ENCODE data around the gene VPS39. TPM values are rescaled to one million over a fixed set of nuclear protein-coding genes. Genes with fewer than 3 reads are reported as not detected.

The VPS39 gene
- total RNA-seq, 1 experiment from 2014 or later: 55.2 TPM

DNA sequence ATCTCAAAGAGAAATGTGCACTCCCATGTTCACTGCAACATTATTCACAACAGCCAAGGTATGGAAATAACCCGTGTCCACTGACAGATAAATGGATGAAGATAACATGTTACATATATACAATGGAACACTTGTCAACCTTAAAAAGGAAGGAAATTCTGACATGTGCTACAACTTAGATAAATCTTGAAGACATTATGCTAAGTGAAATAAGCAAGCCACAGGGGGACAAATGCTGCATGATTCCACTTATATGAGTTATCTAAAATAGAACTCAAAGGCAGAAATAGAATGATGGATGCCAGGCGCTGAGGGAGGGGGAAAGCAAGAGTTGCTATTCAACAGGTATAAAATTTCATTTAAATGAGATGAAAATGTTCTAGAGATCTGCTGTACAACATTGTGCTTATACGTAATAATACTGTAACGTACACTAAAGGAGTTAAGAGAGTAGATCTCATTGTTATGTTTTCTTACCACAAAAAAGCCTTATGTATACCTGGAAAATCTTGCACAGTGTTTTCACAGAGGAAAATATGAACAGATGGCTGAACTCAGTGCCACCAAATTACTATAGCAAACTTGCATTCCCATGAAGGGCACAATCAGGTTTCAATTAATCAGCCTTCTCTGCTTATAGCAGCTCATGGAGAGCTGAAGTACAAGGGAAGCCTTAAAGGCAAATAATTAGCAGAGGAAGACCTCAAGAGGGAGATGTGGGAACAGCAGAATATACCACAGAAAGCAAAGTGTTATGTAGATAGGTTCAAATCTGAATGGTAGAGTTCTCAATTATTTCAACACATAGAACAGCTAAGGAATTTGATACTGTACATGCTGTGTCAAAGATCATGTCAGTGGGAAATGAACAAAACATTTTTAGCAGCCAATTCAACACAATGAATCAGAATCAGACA, 8.1 kb upstream of the VPS39 start:
- TF ChIP-seq, protein P1, sequence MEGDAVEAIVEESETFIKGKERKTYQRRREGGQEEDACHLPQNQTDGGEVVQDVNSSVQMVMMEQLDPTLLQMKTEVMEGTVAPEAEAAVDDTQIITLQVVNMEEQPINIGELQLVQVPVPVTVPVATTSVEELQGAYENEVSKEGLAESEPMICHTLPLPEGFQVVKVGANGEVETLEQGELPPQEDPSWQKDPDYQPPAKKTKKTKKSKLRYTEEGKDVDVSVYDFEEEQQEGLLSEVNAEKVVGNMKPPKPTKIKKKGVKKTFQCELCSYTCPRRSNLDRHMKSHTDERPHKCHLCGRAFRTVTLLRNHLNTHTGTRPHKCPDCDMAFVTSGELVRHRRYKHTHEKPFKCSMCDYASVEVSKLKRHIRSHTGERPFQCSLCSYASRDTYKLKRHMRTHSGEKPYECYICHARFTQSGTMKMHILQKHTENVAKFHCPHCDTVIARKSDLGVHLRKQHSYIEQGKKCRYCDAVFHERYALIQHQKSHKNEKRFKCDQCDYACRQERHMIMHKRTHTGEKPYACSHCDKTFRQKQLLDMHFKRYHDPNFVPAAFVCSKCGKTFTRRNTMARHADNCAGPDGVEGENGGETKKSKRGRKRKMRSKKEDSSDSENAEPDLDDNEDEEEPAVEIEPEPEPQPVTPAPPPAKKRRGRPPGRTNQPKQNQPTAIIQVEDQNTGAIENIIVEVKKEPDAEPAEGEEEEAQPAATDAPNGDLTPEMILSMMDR (IDR thresholded peaks at IDR 0.05): no peak; the same call in 1 of the 2 replicates
- TF ChIP-seq TCF7L2 (IDR thresholded peaks at IDR 0.05; ENCODE audit: low read depth, low read length) (no peak), SIN3A (IDR thresholded peaks at IDR 0.05; ENCODE audit: borderline replicate concordance, insufficient read depth, low read depth, low read length) (no peak), POLR2AphosphoS5 (IDR thresholded peaks at IDR 0.05; ENCODE audit: low read depth, low read length) (no peak)
- TF ChIP-seq, protein P2, sequence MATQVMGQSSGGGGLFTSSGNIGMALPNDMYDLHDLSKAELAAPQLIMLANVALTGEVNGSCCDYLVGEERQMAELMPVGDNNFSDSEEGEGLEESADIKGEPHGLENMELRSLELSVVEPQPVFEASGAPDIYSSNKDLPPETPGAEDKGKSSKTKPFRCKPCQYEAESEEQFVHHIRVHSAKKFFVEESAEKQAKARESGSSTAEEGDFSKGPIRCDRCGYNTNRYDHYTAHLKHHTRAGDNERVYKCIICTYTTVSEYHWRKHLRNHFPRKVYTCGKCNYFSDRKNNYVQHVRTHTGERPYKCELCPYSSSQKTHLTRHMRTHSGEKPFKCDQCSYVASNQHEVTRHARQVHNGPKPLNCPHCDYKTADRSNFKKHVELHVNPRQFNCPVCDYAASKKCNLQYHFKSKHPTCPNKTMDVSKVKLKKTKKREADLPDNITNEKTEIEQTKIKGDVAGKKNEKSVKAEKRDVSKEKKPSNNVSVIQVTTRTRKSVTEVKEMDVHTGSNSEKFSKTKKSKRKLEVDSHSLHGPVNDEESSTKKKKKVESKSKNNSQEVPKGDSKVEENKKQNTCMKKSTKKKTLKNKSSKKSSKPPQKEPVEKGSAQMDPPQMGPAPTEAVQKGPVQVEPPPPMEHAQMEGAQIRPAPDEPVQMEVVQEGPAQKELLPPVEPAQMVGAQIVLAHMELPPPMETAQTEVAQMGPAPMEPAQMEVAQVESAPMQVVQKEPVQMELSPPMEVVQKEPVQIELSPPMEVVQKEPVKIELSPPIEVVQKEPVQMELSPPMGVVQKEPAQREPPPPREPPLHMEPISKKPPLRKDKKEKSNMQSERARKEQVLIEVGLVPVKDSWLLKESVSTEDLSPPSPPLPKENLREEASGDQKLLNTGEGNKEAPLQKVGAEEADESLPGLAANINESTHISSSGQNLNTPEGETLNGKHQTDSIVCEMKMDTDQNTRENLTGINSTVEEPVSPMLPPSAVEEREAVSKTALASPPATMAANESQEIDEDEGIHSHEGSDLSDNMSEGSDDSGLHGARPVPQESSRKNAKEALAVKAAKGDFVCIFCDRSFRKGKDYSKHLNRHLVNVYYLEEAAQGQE (IDR thresholded peaks at IDR 0.05; ENCODE audit: insufficient read depth in 1 of 2, low read depth in 2 of 2, low read length in 1 of 2): no peak
- Histone ChIP-seq H3K4me3 (ENCODE audit: low read depth in 2 of 2, low read length in 2 of 2) (no peak overlapping the region), H3K27me3 (ENCODE audit: control insufficient read depth, insufficient read depth, low read length) (no peaks in the 10 kb centered on the region), H3K27ac (ENCODE audit: low read length) (no peak overlapping the region), H3K36me3 (ENCODE audit: control insufficient read depth, insufficient read depth, low read length) (peaks cover 49% of the 10 kb centered on the region), H3K9me3 (ENCODE audit: control insufficient read depth, insufficient read depth, low read depth, low read length) (no peaks in the 10 kb centered on the region), H3K4me1 (ENCODE audit: control insufficient read depth, insufficient read depth, low read length) (no peaks in the 10 kb centered on the region)
- ChIA-PET POLR2A (no interaction called here), CTCF (interaction anchor here (0.6 to 0.7 kb wide), 2 partner anchors 12 to 210 kb away, joined by 3 to 4 read pairs; no protein-coding TSS in a partner anchor)
- intact Hi-C loops (cut with micrococcal nuclease; ENCODE audit: unreplicated experiment) (no loop called here), in situ Hi-C loops (cut with HindIII; ENCODE audit: low pct_unique_long_range_greater_than_20kb, low sequenced_read_pairs) (no loop called here)
- no TSS peak for BruUV-seq (replicated peaks)
- DNase-seq (ENCODE audit: low read depth, low spot score): no peak
- ATAC-seq: no peak

- peaks cover 52% of the 10 kb centered on the region for H3K36me3 ChIP-seq (ENCODE audit: control insufficient read depth, insufficient read depth, low read length)
- H3K27me3 ChIP-seq (ENCODE audit: control insufficient read depth, insufficient read depth, low read length): no peaks in the 10 kb centered on the region
- POLR2A ChIA-PET: no interaction called here
- no peak overlapping the region for H3K4me3 ChIP-seq (ENCODE audit: low read depth in 2 of 2, low read length in 2 of 2)
- ATAC-seq (no peak), DNase-seq (ENCODE audit: low read depth, low spot score) (no peak)
- BruUV-seq (replicated peaks): no TSS peak
- CTCF ChIA-PET: no interaction called here
- no peaks in the 10 kb centered on the region for H3K9me3 ChIP-seq (ENCODE audit: control insufficient read depth, insufficient read depth, low read depth, low read length)
- intact Hi-C loops (cut with micrococcal nuclease; ENCODE audit: unreplicated experiment) (no loop called here), in situ Hi-C loops (cut with HindIII; ENCODE audit: low pct_unique_long_range_greater_than_20kb, low sequenced_read_pairs) (no loop called here)
- H3K4me1 ChIP-seq (ENCODE audit: control insufficient read depth, insufficient read depth, low read length): no peaks in the 10 kb centered on the region
- TF ChIP-seq, protein P1 (IDR thresholded peaks at IDR 0.05): no peak
- TF ChIP-seq POLR2AphosphoS5 (IDR thresholded peaks at IDR 0.05; ENCODE audit: low read depth, low read length) (no peak), SIN3A (IDR thresholded peaks at IDR 0.05; ENCODE audit: borderline replicate concordance, insufficient read depth, low read depth, low read length) (no peak), TCF7L2 (IDR thresholded peaks at IDR 0.05; ENCODE audit: low read depth, low read length) (no peak)
- TF ChIP-seq, protein P2 (IDR thresholded peaks at IDR 0.05; ENCODE audit: insufficient read depth in 1 of 2, low read depth in 2 of 2, low read length in 1 of 2): no peak
- H3K27ac ChIP-seq (ENCODE audit: low read length): no peak overlapping the region
These were observed 6.5 kb upstream of the VPS39 start for GRCh38 chr15:42214600-42214999.

All from Panc1 (cell line).